ENCODE data around the gene CCDC194. TPM values are rescaled to one million over a fixed set of nuclear protein-coding genes. Genes with fewer than 3 reads are reported as not detected.

Gene CCDC194
- total RNA-seq, 1 experiment from 2014 or later: 0.37 TPM

DNA sequence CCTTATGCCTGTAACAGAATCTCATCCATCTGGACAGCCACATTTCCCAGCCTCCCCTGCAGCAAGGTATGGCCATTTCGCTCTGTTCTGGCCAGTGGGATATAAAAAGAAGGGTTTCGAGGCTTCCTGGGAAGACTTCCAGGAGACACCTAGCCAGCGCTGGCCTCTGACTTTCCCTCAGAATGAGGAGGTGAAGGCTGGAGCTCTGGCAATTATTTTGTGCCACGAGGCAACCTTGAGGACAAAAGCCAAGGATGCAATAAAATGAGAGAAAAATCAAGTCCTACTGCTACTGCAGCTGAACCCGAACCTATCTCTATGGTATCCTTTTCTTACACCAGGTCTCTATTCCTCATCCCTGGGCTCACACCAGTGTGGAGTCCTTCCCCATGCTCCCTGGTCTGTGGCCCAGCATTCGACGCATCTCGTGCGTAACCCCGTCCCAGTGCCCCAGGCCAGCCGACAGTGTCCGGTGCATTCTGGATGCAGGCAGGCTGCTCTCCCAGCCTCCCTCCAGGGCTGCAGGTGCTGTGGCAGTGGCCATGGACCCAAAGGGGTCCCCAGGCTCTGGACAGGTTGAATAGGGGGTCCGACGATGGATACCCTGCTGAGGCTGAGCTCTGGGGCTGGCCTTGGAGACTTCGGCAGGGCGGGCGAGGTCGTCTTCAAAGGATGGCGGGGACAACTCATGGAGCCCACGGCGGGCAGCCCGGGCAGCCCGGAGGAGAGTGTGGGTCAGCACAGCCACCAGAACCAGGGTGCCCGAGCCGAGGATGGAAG is 42.3 kb upstream of the CCDC194 start:
- Mint-ChIP-seq H3K27me3 (ENCODE audit: low read depth) (peaks cover 4% of the 10 kb centered on the region), H3K9me3 (peaks cover 1% of the 10 kb centered on the region), H3K4me3 (no peak overlapping the region), H3K4me1 (no peaks in the 10 kb centered on the region), H3K27ac (no peak overlapping the region), H3K36me3 (peaks cover under 1% of the 10 kb centered on the region)
- no peak for TF ChIP-seq SMAD3 (CRISPR knock-in tag; IDR thresholded peaks at IDR 0.05; ENCODE audit: borderline replicate concordance)
- no peak for TF ChIP-seq CREB1 (CRISPR knock-in tag; IDR thresholded peaks at IDR 0.05)
- TF ChIP-seq NFYB (CRISPR knock-in tag; conservative IDR thresholded peaks at IDR 0.05; ENCODE audit: low read depth): no peak
- TF ChIP-seq KAT7 (CRISPR knock-in tag; IDR thresholded peaks at IDR 0.05; ENCODE audit: borderline replicate concordance): no peak
- TF ChIP-seq, protein P1, sequence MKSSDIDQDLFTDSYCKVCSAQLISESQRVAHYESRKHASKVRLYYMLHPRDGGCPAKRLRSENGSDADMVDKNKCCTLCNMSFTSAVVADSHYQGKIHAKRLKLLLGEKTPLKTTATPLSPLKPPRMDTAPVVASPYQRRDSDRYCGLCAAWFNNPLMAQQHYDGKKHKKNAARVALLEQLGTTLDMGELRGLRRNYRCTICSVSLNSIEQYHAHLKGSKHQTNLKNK (CRISPR knock-in tag; IDR thresholded peaks at IDR 0.05): no peak
- peak; percentile 71; the same call in 1 of the 2 replicates for TF ChIP-seq GTF2I (CRISPR knock-in tag; conservative IDR thresholded peaks at IDR 0.05)
- POLR2A ChIA-PET: interaction anchor here (0.8 kb wide), 1 partner anchor 33 kb away, joined by 3 read pairs; no protein-coding TSS in a partner anchor
- no peak for ATAC-seq
- CTCF ChIA-PET: interaction anchor here (1.2 to 2.5 kb wide), 2 partner anchors 11 to 17 kb away, joined by 5 to 11 read pairs; partner anchors contain the start of gene MVB12A
- DNase-seq (ENCODE audit: low spot score): no peak

- Mint-ChIP-seq H3K4me3 (no peak overlapping the region), H3K27me3 (ENCODE audit: low read depth) (peaks cover 3% of the 10 kb centered on the region), H3K27ac (no peak overlapping the region), H3K9me3 (no peaks in the 10 kb centered on the region), H3K36me3 (no peaks in the 10 kb centered on the region), H3K4me1 (no peaks in the 10 kb centered on the region)
- POLR2A ChIA-PET: no interaction called here
- no peak for ATAC-seq
- DNase-seq (ENCODE audit: low spot score): no peak
- CTCF ChIA-PET: no interaction called here
- no peak for TF ChIP-seq ZNF396 (CRISPR knock-in tag; IDR thresholded peaks at IDR 0.05; ENCODE audit: borderline replicate concordance)
These were observed 41.2 kb upstream of the CCDC194 start for GRCh38 chr19:17435218-17435617.

- Mint-ChIP-seq H3K4me3 (no peak overlapping the region), H3K27ac (no peak overlapping the region), H3K4me1 (no peaks in the 10 kb centered on the region), H3K9me3 (no peaks in the 10 kb centered on the region), H3K27me3 (ENCODE audit: low read depth) (no peaks in the 10 kb centered on the region; the same call in 1 of the 2 replicates), H3K36me3 (no peaks in the 10 kb centered on the region)
- CTCF ChIA-PET: interaction anchor here (1.3 kb wide), 2 partner anchors 10 to 17 kb away, joined by 5 read pairs; partner anchors contain the start of gene TMEM221
- no peak for DNase-seq (ENCODE audit: low spot score)
- POLR2A ChIA-PET: no interaction called here
- ATAC-seq: no peak
- TF ChIP-seq, protein P2, sequence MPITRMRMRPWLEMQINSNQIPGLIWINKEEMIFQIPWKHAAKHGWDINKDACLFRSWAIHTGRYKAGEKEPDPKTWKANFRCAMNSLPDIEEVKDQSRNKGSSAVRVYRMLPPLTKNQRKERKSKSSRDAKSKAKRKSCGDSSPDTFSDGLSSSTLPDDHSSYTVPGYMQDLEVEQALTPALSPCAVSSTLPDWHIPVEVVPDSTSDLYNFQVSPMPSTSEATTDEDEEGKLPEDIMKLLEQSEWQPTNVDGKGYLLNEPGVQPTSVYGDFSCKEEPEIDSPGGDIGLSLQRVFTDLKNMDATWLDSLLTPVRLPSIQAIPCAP (CRISPR knock-in tag; IDR thresholded peaks at IDR 0.05): no peak
- TF ChIP-seq ZNF121 (CRISPR knock-in tag; IDR thresholded peaks at IDR 0.05) (peak; percentile 83), E2F5 (CRISPR knock-in tag; IDR thresholded peaks at IDR 0.05) (no peak), JUN (CRISPR knock-in tag; IDR thresholded peaks at IDR 0.05) (no peak), NFE2L1 (CRISPR knock-in tag; IDR thresholded peaks at IDR 0.05) (no peak)
- TF ChIP-seq, protein P3, sequence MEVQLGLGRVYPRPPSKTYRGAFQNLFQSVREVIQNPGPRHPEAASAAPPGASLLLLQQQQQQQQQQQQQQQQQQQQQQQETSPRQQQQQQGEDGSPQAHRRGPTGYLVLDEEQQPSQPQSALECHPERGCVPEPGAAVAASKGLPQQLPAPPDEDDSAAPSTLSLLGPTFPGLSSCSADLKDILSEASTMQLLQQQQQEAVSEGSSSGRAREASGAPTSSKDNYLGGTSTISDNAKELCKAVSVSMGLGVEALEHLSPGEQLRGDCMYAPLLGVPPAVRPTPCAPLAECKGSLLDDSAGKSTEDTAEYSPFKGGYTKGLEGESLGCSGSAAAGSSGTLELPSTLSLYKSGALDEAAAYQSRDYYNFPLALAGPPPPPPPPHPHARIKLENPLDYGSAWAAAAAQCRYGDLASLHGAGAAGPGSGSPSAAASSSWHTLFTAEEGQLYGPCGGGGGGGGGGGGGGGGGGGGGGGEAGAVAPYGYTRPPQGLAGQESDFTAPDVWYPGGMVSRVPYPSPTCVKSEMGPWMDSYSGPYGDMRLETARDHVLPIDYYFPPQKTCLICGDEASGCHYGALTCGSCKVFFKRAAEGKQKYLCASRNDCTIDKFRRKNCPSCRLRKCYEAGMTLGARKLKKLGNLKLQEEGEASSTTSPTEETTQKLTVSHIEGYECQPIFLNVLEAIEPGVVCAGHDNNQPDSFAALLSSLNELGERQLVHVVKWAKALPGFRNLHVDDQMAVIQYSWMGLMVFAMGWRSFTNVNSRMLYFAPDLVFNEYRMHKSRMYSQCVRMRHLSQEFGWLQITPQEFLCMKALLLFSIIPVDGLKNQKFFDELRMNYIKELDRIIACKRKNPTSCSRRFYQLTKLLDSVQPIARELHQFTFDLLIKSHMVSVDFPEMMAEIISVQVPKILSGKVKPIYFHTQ (CRISPR knock-in tag; IDR thresholded peaks at IDR 0.05): no peak
These were observed 37.4 kb upstream of the CCDC194 start for GRCh38 chr19:17431417-17431816.

- Mint-ChIP-seq H3K4me3 (no peak overlapping the region), H3K27ac (no peak overlapping the region), H3K9me3 (no peaks in the 10 kb centered on the region), H3K27me3 (ENCODE audit: low read depth) (no peaks in the 10 kb centered on the region; the same call in 1 of the 2 replicates), H3K4me1 (peaks cover 5% of the 10 kb centered on the region), H3K36me3 (no peaks in the 10 kb centered on the region)
- TF ChIP-seq FOXP1 (CRISPR knock-in tag; IDR thresholded peaks at IDR 0.05; ENCODE audit: borderline replicate concordance) (no peak), ZBTB43 (CRISPR knock-in tag; IDR thresholded peaks at IDR 0.05) (no peak), ETV6 (CRISPR knock-in tag; IDR thresholded peaks at IDR 0.05) (no peak), TEAD1 (CRISPR knock-in tag; IDR thresholded peaks at IDR 0.05) (no peak), CREM (CRISPR knock-in tag; IDR thresholded peaks at IDR 0.05) (no peak), TEAD4 (CRISPR knock-in tag; IDR thresholded peaks at IDR 0.05) (no peak), GRHL2 (CRISPR knock-in tag; IDR thresholded peaks at IDR 0.05; ENCODE audit: insufficient replicate concordance, severe bottlenecking) (no peak)
- TF ChIP-seq, protein P4, sequence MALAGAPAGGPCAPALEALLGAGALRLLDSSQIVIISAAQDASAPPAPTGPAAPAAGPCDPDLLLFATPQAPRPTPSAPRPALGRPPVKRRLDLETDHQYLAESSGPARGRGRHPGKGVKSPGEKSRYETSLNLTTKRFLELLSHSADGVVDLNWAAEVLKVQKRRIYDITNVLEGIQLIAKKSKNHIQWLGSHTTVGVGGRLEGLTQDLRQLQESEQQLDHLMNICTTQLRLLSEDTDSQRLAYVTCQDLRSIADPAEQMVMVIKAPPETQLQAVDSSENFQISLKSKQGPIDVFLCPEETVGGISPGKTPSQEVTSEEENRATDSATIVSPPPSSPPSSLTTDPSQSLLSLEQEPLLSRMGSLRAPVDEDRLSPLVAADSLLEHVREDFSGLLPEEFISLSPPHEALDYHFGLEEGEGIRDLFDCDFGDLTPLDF (CRISPR knock-in tag; IDR thresholded peaks at IDR 0.05): no peak
- no peak for DNase-seq (ENCODE audit: low spot score)
- POLR2A ChIA-PET: interaction anchor here (0.6 kb wide), 1 partner anchor 25 kb away, joined by 3 read pairs; no protein-coding TSS in a partner anchor
- no peak for ATAC-seq
- CTCF ChIA-PET: interaction anchor here (0.5 to 1.6 kb wide), 6 partner anchors 10 to 150 kb away, joined by 3 to 7 read pairs (median 4); partner anchors contain the start of gene MVB12A
These were observed 35.7 kb upstream of the CCDC194 start for GRCh38 chr19:17429641-17430113.
